Psoas muscle (tissue), 8 donors: ENCODE data around the gene TP53INP2. TPM values are rescaled to one million over a fixed set of nuclear protein-coding genes. Genes with fewer than 3 reads are reported as not detected.
"Not testable (repeated sequence)": the region's sequence is repeated elsewhere in the genome, so short reads cannot be mapped to it uniquely, and the experiment has no call there.

ENCODE experiments used
- ATAC-seq, 4 donors: fragments of 200-7000 bp; cut with Tn5 transposase; one replicate each; pipeline ENCODE4 v1.9.1; 2020; ENCODE audit warnings: moderate library complexity in 3 of 4, mild to moderate bottlenecking in 2 of 4
- DNase-seq, 2 donors: peaks; one replicate each; pipeline ENCODE4 v3.0.0-alpha.2; 2020
- H3K27ac ChIP-seq: fragments of 200-600 bp; one replicate; pipeline ENCODE4 v1.8.0; 2022
- H3K27me3 ChIP-seq, 3 donors: fragments of 200-600 bp in 1 of 3; one replicate each; pipeline versions ENCODE4 v1.6.1 to v1.8.0; 2013 to 2022; ENCODE audit warnings: low read length in 2 of 3, mild to moderate bottlenecking in 2 of 3, moderate library complexity in 1 of 3; ENCODE audit not compliant: insufficient read depth in 3 of 3
- H3K36me3 ChIP-seq, 2 donors: fragments of 200-600 bp in 1 of 2; one replicate each; pipeline versions ENCODE4 v1.6.1 to v1.8.0; 2013 to 2022; ENCODE audit warnings: low read depth in 1 of 2, mild to moderate bottlenecking in 1 of 2, moderate library complexity in 1 of 2; ENCODE audit not compliant: insufficient read depth in 1 of 2
- H3K4me1 ChIP-seq: fragments of 200-600 bp; one replicate; pipeline ENCODE4 v1.8.0; 2022
- H3K4me3 ChIP-seq: fragments of 200-600 bp; one replicate; pipeline ENCODE4 v1.8.0; 2022; ENCODE audit warnings: mild to moderate bottlenecking
- H3K9me3 ChIP-seq: fragments of 200-600 bp; one replicate; pipeline ENCODE4 v1.8.0; 2022
- WGBS, 3 donors: extraction: QIAGEN DNeasy Blood & Tissue Kit; methylation state at CpG; one replicate each; pipeline versions ENCODE4 v1.1.6 to v1.1.7; 2013; 5-methylcytosine and 5-hydroxymethylcytosine counted together
- intact Hi-C, 2 donors: fragments of 100-400 bp; cut with DNase I; formaldehyde crosslinking; loops; one replicate each; pipeline versions ENCODE4 v1.11.0 to v1.14.2; 2022
- polyA plus RNA-seq, 3 donors: library from polyadenylated mRNA; stranded (reverse); fragments of 200-250 nt; gene quantifications; one replicate each; pipeline ENCODE4 v1.2.3, GENCODE V29; 2013
- total RNA-seq, 4 donors: library from RNA; stranded (reverse); fragmentation: NEBNext Ultra II Directional in 2 of 4; extraction: Animal tissue kit (Norgen Biotek cat#: 25700) in 2 of 4; gene quantifications; one replicate each; pipeline versions ENCODE4 v1.2.1 to v1.2.4, GENCODE V29; 2021 to 2023
- TF ChIP-seq, protein P1 (sequence below): fragments of 200-600 bp; IDR thresholded peaks from one replicate; pipeline ENCODE4 v1.8.0; 2022; ENCODE audit warnings: antibody characterized with exemption
- donor health status: healthy with polysubstance abuse.
- donor health status: DM: no; HTN: no; CAD: no; lungs with moderate emphysema.
- donor health status: Bipolar disorder and iron deficiency.
- donor health status: healthy.
- donor health status: DM: yes; HTN: yes; CAD: no.
- donor health status: DM: no; HTN: no; CAD: no.
- donor health status: DM: no; HTN: no; CAD: no.
- donor health status: DM: yes; HTN: yes; CAD: no.

The TP53INP2 gene
- total and polyA plus RNA-seq, 7 donors = 20.5 to 42.8 (median 24.7) TPM

DNA sequence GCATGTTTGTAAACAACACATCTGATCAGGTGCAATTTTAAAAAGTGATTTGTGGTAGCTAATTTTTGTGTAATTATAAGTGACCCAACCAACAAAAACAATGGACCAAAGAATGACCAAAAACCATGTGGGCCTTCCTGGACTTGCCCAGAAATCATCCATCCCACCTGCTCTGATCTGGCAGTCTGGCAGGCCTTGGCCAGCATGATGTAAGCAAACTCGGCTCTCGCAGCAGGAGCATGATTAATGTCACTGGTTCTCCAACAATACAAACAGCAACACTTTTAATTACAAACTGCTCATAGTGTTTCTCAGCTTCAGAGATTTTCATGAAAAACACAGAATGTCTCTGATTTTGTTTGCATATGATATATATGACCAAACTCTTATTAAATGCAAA, 16.1 kb downstream of the TP53INP2 start:
- WGBS, 3 donors = 20 to 51% (median 21%) methylated on average over 2 of the region's 2 CpGs
- ATAC-seq (peak in 2 of 4 donors; percentile 46 to 61), DNase-seq (no peak)
- TF ChIP-seq, protein P1, sequence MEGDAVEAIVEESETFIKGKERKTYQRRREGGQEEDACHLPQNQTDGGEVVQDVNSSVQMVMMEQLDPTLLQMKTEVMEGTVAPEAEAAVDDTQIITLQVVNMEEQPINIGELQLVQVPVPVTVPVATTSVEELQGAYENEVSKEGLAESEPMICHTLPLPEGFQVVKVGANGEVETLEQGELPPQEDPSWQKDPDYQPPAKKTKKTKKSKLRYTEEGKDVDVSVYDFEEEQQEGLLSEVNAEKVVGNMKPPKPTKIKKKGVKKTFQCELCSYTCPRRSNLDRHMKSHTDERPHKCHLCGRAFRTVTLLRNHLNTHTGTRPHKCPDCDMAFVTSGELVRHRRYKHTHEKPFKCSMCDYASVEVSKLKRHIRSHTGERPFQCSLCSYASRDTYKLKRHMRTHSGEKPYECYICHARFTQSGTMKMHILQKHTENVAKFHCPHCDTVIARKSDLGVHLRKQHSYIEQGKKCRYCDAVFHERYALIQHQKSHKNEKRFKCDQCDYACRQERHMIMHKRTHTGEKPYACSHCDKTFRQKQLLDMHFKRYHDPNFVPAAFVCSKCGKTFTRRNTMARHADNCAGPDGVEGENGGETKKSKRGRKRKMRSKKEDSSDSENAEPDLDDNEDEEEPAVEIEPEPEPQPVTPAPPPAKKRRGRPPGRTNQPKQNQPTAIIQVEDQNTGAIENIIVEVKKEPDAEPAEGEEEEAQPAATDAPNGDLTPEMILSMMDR = no peak
- Histone ChIP-seq H3K27me3 (no peaks in the 10 kb centered on the region), H3K27ac (no peak overlapping the region), H3K36me3 (peaks cover 0 to 82% of the 10 kb centered on the region in 2 donors), H3K9me3 (no peaks in the 10 kb centered on the region), H3K4me3 (no peak overlapping the region), H3K4me1 (peaks cover 11% of the 10 kb centered on the region)
- intact Hi-C loops = no loop called here

GRCh38 chr20:34722560-34722959, 18.4 kb downstream of the TP53INP2 start:
- Histone ChIP-seq H3K36me3 (peaks cover 0 to 82% of the 10 kb centered on the region in 2 donors), H3K4me1 (peaks cover 11% of the 10 kb centered on the region)
- H3K27me3 ChIP-seq, H3K9me3 ChIP-seq, H3K4me3 ChIP-seq, DNase-seq, intact Hi-C loops, H3K27ac ChIP-seq: not testable (repeated sequence)
- ATAC-seq = peak in 2 of 4 donors; percentile 35 to 40
- 59 to 75% (median 66%) methylated on average over 3 of the region's 3 CpGs for WGBS, 3 donors

GRCh38 chr20:34724172-34724571, 20.0 kb downstream of the TP53INP2 start:
- intact Hi-C loops = no loop called here
- H3K4me1 ChIP-seq = peaks cover 11% of the 10 kb centered on the region
- ATAC-seq (peak in 2 of 4 donors; percentile 11 to 43), DNase-seq (no peak)
- peaks cover 0 to 86% of the 10 kb centered on the region in 2 donors for H3K36me3 ChIP-seq
- H3K4me3 ChIP-seq = no peak overlapping the region
- H3K27me3 ChIP-seq = no peaks in the 10 kb centered on the region
- H3K9me3 ChIP-seq = no peaks in the 10 kb centered on the region
- 29 to 48% (median 36%) methylated on average over 3 of the region's 3 CpGs for WGBS, 3 donors
- TF ChIP-seq, protein P1 = no peak
- H3K27ac ChIP-seq = no peak overlapping the region

DNA sequence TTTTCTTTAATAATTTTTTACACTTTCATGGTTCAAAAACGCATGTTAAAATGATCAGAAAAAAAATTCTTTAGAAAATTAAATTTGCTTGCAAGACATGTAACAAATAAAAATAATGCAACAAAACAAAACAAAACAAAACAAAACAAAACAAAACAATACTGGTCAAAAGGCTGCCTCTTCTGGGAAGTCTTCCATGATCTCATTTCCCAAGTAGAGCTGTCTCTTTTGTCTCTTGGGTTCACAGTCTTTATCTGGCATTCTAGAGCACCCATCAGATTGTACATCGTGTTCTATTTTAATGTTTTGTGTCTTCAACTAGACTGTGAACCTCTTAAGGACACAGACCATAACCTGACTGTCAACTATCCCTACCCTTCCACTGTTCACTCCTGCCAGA, 25.3 kb downstream of the TP53INP2 start:
- H3K9me3 ChIP-seq = no peaks in the 10 kb centered on the region
- 71 to 95% (median 77%) methylated on average over 2 of the region's 2 CpGs for WGBS, 3 donors
- intact Hi-C loops = no loop called here
- no peak overlapping the region for H3K27ac ChIP-seq
- DNase-seq (no peak), ATAC-seq (no peak)
- H3K4me1 ChIP-seq = peaks cover 18% of the 10 kb centered on the region
- no peaks in the 10 kb centered on the region for H3K27me3 ChIP-seq
- TF ChIP-seq, protein P1 = no peak
- H3K36me3 ChIP-seq = peaks cover 0 to 80% of the 10 kb centered on the region in 2 donors
- no peak overlapping the region for H3K4me3 ChIP-seq

DNA sequence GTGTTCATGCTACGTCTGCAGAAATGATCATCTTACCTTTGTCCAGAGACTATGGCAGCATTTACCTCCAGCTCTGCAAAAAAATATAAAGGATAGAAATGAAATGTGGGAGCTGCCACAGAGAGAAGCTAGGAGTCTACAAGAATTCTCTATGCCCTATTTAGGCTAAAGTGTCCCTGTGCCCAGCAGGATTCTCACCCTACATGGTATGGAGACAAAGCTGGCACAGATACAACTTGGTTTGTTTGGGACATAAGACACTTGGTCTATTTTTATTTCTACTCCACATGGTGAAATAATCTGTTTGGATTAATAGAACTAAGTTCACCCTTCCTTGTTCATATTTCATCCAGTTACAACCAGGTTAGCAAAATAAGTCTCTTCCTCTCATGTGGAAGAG, 28.4 kb downstream of the TP53INP2 start:
- intact Hi-C loops = no loop called here
- Histone ChIP-seq H3K9me3 (no peaks in the 10 kb centered on the region), H3K36me3 (peaks cover 0 to 59% of the 10 kb centered on the region in 2 donors), H3K4me3 (no peak overlapping the region), H3K27ac (no peak overlapping the region), H3K4me1 (peaks cover 36% of the 10 kb centered on the region), H3K27me3 (no peaks in the 10 kb centered on the region)
- TF ChIP-seq, protein P1 = no peak
- no peak for DNase-seq
- ATAC-seq = no peak
- 20 to 50% (median 33%) methylated on average over 1 of the region's 1 CpG for WGBS, 3 donors
